ENCODE data around the gene GRB10.

The GRB10 gene

DNA sequence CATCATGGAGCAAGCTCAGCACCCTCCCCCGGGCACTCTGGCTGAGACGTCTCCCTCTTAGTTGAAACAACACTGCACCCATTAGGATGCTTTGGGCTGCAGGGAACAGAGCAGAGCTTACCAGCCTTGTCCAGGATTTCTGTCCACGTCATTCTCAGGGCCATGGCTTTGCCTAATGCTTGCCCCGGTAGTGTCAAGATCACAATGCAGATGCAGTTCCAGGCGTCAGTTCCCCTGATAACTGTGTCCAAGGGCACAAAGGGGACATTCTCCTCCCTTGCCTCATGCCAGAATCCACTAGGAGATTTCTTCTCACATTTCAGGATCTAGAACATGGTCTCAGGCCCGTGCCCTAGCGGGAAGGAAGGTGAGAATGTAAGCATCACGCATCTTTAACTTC, 17.2 kb upstream of the GRB10 start:
- peaks cover 7% of the 10 kb centered on the region for H3K4me1 ChIP-seq (ENCODE audit: control insufficient read depth, low read depth, low read length)
- no peak overlapping the region for H3K27ac ChIP-seq (ENCODE audit: low read length)
- no peak overlapping the region for H3K4me3 ChIP-seq (ENCODE audit: low read length)
- H3K27me3 ChIP-seq (ENCODE audit: control insufficient read depth, insufficient read depth, low read length): peaks cover 17% of the 10 kb centered on the region
- no peaks in the 10 kb centered on the region for H3K36me3 ChIP-seq (ENCODE audit: control insufficient read depth, low read depth, low read length)
- H3K9ac ChIP-seq (ENCODE audit: low read length): no peak overlapping the region
- no peaks in the 10 kb centered on the region for H3K9me3 ChIP-seq (ENCODE audit: control insufficient read depth, low read depth, low read length)

DNA sequence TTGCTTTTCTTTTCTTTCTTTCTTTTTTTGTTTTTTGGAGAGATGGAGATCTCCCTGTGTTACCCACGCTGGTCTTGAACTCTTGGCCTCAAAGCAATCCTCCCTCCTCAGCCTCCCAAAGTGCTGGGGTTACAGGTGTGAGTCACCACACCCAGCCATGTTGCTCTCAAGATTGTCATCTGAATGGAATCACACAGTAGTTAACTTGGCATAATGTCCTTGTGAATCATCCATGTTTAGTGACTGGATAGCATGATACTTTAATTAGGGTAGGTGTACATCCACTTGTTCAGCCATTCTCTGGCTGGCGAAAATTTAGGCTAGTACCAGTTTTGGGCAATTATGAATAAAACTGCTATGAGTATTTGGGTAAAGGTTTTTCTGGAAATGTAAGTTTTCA, 15.4 kb upstream of the GRB10 start:
- no peak overlapping the region for H3K9ac ChIP-seq (ENCODE audit: low read length)
- peaks cover 30% of the 10 kb centered on the region for H3K27me3 ChIP-seq (ENCODE audit: control insufficient read depth, insufficient read depth, low read length)
- H3K27ac ChIP-seq (ENCODE audit: low read length): no peak overlapping the region
- H3K4me1 ChIP-seq (ENCODE audit: control insufficient read depth, low read depth, low read length): peaks cover 3% of the 10 kb centered on the region
- no peaks in the 10 kb centered on the region for H3K9me3 ChIP-seq (ENCODE audit: control insufficient read depth, low read depth, low read length)
- H3K36me3 ChIP-seq (ENCODE audit: control insufficient read depth, low read depth, low read length): no peaks in the 10 kb centered on the region
- H3K4me3 ChIP-seq (ENCODE audit: low read length): no peak overlapping the region

DNA sequence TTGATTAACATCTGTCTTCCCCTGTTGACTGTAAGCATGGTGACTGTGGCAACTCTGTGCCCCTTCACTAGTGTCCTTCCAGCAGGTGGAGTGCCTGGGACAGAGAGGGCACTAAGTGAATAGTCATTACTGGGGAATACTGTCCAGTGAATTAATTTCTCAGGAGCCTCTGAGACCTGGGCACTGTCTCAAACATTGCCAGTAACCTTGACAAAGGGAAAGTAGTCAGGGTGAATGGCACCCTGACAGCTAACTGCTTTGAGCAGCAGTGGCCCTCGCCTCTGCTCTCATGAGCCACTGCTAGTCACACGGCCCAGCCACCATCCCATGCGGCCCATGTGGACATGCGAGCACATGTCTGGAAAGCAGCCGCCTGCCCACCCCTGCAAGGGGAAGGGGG, 13.1 kb upstream of the GRB10 start:
- Histone ChIP-seq H3K9ac (ENCODE audit: low read length) (no peak overlapping the region), H3K4me3 (ENCODE audit: low read length) (no peak overlapping the region), H3K27me3 (ENCODE audit: control insufficient read depth, insufficient read depth, low read length) (peaks cover 44% of the 10 kb centered on the region), H3K9me3 (ENCODE audit: control insufficient read depth, low read depth, low read length) (no peaks in the 10 kb centered on the region), H3K4me1 (ENCODE audit: control insufficient read depth, low read depth, low read length) (peaks cover 10% of the 10 kb centered on the region), H3K27ac (ENCODE audit: low read length) (no peak overlapping the region), H3K36me3 (ENCODE audit: control insufficient read depth, low read depth, low read length) (no peaks in the 10 kb centered on the region)

DNA sequence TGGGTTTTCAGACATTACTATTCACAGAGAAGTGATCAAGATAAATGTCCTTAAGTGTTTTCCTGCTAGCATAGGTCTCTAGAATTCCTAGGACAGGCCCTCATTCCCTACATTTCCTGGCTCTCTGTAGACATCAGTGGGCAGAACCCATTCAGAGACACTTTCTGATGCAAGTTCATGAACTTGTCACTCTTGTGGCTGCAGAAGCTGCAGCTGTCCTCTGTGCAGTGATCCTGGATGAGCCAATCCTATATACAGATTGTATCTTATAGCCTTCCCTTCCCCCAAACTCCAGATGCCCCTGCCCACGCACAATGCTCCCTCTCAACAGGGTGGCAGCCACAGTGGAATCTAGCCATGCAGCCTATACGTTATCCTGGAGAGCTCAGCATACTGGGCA, 12.6 kb upstream of the GRB10 start:
- H3K9me3 ChIP-seq (ENCODE audit: control insufficient read depth, low read depth, low read length): no peaks in the 10 kb centered on the region
- no peak overlapping the region for H3K4me3 ChIP-seq (ENCODE audit: low read length)
- H3K36me3 ChIP-seq (ENCODE audit: control insufficient read depth, low read depth, low read length): no peaks in the 10 kb centered on the region
- peaks cover 44% of the 10 kb centered on the region for H3K27me3 ChIP-seq (ENCODE audit: control insufficient read depth, insufficient read depth, low read length)
- no peak overlapping the region for H3K9ac ChIP-seq (ENCODE audit: low read length)
- no peak overlapping the region for H3K27ac ChIP-seq (ENCODE audit: low read length)
- H3K4me1 ChIP-seq (ENCODE audit: control insufficient read depth, low read depth, low read length): peaks cover 16% of the 10 kb centered on the region

DNA sequence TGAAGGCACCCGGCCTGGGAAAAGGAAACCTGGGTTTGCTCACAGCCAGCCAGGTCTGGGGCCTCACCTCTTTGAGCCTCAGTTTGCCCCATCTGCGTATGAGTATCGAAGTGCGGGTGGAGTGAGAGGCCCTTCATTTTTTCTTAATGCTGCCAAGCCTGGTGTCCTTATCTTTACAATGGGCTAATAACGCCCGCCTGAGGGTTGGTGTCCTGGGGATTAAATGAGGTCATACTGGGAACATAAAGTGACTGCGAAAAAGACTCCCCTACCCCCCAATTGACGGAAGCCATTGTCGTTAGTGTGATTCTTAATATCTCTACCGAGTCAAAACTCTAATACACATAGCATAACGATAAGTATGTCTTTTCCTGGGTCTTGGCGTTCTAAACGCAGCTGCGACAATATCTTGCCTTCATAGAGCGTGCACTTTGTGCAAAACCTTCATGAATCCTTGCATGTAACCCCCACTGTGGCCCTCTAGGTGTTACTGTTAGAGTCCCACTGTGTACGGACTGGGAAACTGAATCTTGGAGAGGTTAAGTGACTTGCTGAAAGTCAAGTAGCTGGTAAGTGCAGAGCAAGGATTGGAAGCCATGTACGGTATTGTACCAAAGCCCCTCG, 11.4 kb upstream of the GRB10 start:
- no peaks in the 10 kb centered on the region for H3K36me3 ChIP-seq (ENCODE audit: control insufficient read depth, low read depth, low read length)
- H3K27ac ChIP-seq (ENCODE audit: low read length): no peak overlapping the region
- peak overlapping the region; percentile 53 for H3K9ac ChIP-seq (ENCODE audit: low read length)
- peaks cover 20% of the 10 kb centered on the region for H3K4me1 ChIP-seq (ENCODE audit: control insufficient read depth, low read depth, low read length)
- H3K9me3 ChIP-seq (ENCODE audit: control insufficient read depth, low read depth, low read length): no peaks in the 10 kb centered on the region
- H3K27me3 ChIP-seq (ENCODE audit: control insufficient read depth, insufficient read depth, low read length): peaks cover 44% of the 10 kb centered on the region
- H3K4me3 ChIP-seq (ENCODE audit: low read length): peak overlapping the region; percentile 54

DNA sequence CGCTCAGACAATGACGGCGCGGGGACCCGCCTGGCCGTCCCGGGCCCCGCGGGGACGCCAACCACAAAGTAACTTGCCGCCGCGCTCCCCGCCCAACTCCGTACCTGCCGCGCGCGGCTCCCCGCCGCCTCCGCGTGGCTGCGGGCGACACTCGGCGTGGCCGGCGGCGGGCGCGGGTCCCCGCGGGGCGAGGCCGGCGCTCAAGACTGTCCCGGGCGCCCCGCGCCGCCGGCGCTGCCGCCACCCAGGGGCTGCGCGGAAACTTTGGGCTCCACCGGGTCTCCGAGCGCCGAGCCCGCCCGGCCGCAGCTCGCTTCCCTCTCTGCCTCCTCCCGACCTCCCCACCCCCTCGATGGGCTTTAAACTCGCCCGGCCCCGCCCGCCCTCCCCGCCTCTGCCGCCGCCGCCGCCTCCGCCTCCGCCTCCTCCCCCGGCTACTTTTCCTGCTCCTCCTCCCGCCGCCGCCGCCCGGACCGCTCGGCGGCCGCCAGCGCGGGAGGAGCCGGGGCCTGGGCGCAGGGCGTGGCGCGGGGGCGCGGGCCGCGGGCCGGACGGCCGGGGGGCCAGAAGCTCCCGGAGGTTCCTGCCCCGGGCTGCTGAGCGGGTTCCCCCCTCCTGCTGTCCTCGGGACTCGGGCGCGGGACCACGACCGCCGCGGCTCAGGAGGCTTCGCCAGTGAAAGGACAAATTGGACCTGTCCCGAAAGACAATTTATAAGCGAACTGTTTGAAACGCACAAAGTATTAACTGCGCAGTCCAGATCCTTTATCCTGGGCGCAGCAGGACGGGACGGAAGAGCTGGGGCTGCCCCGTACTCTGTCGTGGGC, 10.6 kb upstream of the GRB10 start:
- H3K4me3 ChIP-seq (ENCODE audit: low read length): peak overlapping the region; percentile 54
- H3K9me3 ChIP-seq (ENCODE audit: control insufficient read depth, low read depth, low read length): no peaks in the 10 kb centered on the region
- H3K27me3 ChIP-seq (ENCODE audit: control insufficient read depth, insufficient read depth, low read length): peaks cover 44% of the 10 kb centered on the region
- no peaks in the 10 kb centered on the region for H3K36me3 ChIP-seq (ENCODE audit: control insufficient read depth, low read depth, low read length)
- H3K27ac ChIP-seq (ENCODE audit: low read length): no peak overlapping the region
- peaks cover 20% of the 10 kb centered on the region for H3K4me1 ChIP-seq (ENCODE audit: control insufficient read depth, low read depth, low read length)
- peak overlapping the region; percentile 53 for H3K9ac ChIP-seq (ENCODE audit: low read length)

DNA sequence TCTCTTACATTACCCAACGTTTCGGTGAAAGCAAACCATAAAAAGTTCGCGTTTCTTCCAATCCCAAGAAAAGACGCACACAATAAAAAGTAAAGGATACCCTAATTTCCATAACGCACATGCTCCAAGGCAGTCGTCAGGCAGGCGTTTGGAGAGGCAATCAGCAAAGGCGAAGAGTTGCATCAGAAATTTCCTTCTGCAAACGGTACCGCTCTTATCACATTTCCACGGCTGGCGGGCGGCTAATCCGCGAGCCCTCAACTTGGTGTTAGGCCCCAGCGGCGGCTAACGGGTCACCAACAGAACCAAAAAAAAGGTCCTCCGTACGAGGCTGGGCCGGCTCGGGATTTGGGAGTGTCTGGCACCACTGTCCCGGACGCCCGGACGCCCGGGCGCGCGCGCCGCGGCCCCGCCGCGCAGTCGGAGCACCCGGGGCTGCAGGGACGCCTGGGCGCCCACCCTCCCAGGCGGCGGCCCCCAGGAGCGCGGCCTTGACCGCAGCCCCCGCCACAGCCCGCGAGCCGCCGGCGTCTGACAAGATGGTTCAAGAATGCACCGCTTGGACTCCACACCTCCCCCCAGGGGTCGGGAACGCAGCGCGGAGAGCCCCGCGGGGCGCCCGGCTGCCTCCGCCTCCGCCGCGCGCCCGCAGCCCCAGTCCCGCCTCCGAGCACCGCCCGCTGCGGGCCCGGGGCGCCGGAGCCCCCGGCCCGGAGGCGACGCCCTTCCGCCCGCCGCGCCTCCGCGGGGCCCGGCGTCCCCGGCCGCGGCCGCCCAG, 9.8 kb upstream of the GRB10 start:
- Histone ChIP-seq H3K4me1 (ENCODE audit: control insufficient read depth, low read depth, low read length) (peaks cover 20% of the 10 kb centered on the region), H3K4me3 (ENCODE audit: low read length) (peak overlapping the region; percentile 71), H3K9ac (ENCODE audit: low read length) (peak overlapping the region; percentile 76), H3K36me3 (ENCODE audit: control insufficient read depth, low read depth, low read length) (no peaks in the 10 kb centered on the region), H3K9me3 (ENCODE audit: control insufficient read depth, low read depth, low read length) (no peaks in the 10 kb centered on the region), H3K27me3 (ENCODE audit: control insufficient read depth, insufficient read depth, low read length) (peaks cover 44% of the 10 kb centered on the region), H3K27ac (ENCODE audit: low read length) (no peak overlapping the region)

DNA sequence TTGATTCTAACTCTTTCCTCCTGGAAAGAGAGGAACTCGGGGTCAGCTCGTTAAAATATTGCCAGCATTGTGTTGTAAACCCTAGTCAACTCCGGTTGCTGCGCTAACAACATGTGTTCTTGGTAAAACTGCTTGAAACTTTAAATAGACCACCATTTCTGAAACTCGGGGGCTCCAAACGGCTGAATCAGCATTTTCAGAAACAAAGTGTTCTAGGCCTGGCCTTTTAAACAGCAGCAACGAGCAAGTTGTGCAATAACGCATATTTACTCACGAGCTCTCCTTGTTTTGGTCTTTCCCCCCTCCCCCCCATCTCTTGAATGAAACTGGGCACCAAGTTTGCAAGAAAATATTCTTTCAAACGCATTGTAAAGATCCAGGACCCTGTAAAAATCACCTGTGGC, 9.2 kb upstream of the GRB10 start:
- H3K27ac ChIP-seq (ENCODE audit: low read length): no peak overlapping the region

DNA sequence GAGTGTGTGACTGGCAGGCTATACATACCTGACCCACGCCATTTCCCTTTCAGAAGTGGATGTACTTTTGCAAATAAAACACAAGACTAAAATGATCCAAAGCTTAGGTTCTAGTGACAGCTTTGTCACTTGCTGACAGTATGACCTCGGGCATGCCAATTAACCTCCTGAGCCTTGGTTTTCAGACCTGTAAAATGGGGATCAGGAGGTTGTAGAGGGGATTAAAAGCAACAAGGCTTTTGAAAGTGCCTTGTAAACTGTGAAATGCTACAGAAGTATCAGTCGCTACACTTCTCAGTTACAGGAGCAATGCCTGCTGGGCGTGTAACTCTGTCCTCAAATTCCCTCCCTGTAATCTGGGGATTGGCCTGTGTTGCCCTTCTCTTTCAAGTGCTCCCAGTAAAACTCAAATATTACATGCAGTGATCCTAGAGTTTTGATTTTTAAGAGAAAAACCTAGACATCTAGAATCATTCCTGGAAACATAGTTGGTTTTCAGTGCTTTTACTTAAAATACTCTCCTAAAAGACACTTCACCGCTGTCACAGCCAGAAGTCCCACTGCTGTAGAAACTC, 8.8 kb upstream of the GRB10 start:
- no peaks in the 10 kb centered on the region for H3K9me3 ChIP-seq (ENCODE audit: control insufficient read depth, low read depth, low read length)

More for the DNA sequence above, 9.2 kb upstream of the GRB10 start:
- H3K9me3 ChIP-seq (ENCODE audit: control insufficient read depth, low read depth, low read length): no peaks in the 10 kb centered on the region
- H3K27me3 ChIP-seq (ENCODE audit: control insufficient read depth, insufficient read depth, low read length): peaks cover 44% of the 10 kb centered on the region
- H3K4me3 ChIP-seq (ENCODE audit: low read length): peak overlapping the region; percentile 71
- peak overlapping the region; percentile 76 for H3K9ac ChIP-seq (ENCODE audit: low read length)
- H3K36me3 ChIP-seq (ENCODE audit: control insufficient read depth, low read depth, low read length): no peaks in the 10 kb centered on the region
- H3K4me1 ChIP-seq (ENCODE audit: control insufficient read depth, low read depth, low read length): peaks cover 20% of the 10 kb centered on the region

DNA sequence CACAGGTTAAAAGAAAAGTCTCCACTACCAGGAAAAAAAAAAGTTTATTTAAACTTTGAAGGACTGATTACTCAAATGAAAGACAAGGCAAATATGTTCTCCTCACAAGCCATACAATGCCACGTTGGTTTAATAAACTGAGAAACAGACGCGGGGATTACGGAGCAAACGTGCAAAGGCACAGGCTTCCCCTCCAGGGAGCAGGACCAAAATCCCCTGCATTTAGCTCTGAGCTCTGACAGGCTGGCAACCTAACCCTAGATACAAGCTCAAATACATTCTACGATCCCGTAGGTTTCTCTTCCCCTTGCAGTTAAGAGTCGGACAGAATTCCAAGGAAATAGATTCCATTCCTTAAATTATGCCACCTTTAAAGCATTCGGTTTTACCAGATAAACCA, 7.7 kb upstream of the GRB10 start:
- peaks cover 33% of the 10 kb centered on the region for H3K27me3 ChIP-seq (ENCODE audit: control insufficient read depth, insufficient read depth, low read length)
- H3K4me3 ChIP-seq (ENCODE audit: low read length): no peak overlapping the region
- H3K27ac ChIP-seq (ENCODE audit: low read length): no peak overlapping the region
- no peak overlapping the region for H3K9ac ChIP-seq (ENCODE audit: low read length)
- no peaks in the 10 kb centered on the region for H3K36me3 ChIP-seq (ENCODE audit: control insufficient read depth, low read depth, low read length)
- H3K9me3 ChIP-seq (ENCODE audit: control insufficient read depth, low read depth, low read length): no peaks in the 10 kb centered on the region
- H3K4me1 ChIP-seq (ENCODE audit: control insufficient read depth, low read depth, low read length): peaks cover 20% of the 10 kb centered on the region

More for the DNA sequence above, 8.8 kb upstream of the GRB10 start:
- peak overlapping the region; percentile 71 for H3K4me3 ChIP-seq (ENCODE audit: low read length)
- peaks cover 41% of the 10 kb centered on the region for H3K27me3 ChIP-seq (ENCODE audit: control insufficient read depth, insufficient read depth, low read length)
- H3K9ac ChIP-seq (ENCODE audit: low read length): peak overlapping the region; percentile 76
- H3K4me1 ChIP-seq (ENCODE audit: control insufficient read depth, low read depth, low read length): peaks cover 20% of the 10 kb centered on the region
- H3K27ac ChIP-seq (ENCODE audit: low read length): no peak overlapping the region
- H3K36me3 ChIP-seq (ENCODE audit: control insufficient read depth, low read depth, low read length): no peaks in the 10 kb centered on the region

DNA sequence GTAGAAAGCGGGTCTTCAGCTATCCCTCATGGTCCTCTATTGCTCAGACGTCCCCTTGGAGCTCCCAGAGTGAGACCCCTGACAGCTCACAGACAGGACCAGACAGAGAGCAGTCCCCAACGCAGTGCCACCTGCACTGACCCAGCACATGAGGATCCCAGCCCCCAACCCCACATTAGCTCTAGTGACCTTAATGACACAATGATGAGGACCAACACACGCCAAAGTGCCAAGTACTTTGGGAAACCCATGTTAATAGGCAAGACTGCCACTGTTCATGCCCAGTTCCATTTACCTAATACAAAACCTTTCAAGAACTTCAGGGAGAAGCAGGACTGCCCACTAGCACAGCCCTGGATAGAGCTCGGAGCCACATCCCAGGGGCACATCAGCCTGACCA, 5.7 kb upstream of the GRB10 start:
- Histone ChIP-seq H3K27me3 (ENCODE audit: control insufficient read depth, insufficient read depth, low read length) (peaks cover 27% of the 10 kb centered on the region), H3K9me3 (ENCODE audit: control insufficient read depth, low read depth, low read length) (no peaks in the 10 kb centered on the region), H3K27ac (ENCODE audit: low read length) (no peak overlapping the region), H3K4me3 (ENCODE audit: low read length) (no peak overlapping the region), H3K36me3 (ENCODE audit: control insufficient read depth, low read depth, low read length) (no peaks in the 10 kb centered on the region), H3K4me1 (ENCODE audit: control insufficient read depth, low read depth, low read length) (peaks cover 22% of the 10 kb centered on the region), H3K9ac (ENCODE audit: low read length) (no peak overlapping the region)
